PC-3 (cell line): ENCODE results near the gene CEPT1.

Source experiments
- CTCF ChIP-seq: fragments of 300-600 bp; sonication (generic); conservative IDR thresholded peaks from 2 replicates; pipeline ENCODE4 v1.5.1; 2017; ENCODE audit warnings: antibody characterized with exemption, low read depth, mild to moderate bottlenecking, low read length
- EZH2 ChIP-seq: fragments of 300-600 bp; sonication (generic); IDR thresholded peaks from one replicate; pipeline ENCODE4 v1.6.1; 2017; ENCODE audit warnings: antibody characterized with exemption, mild to moderate bottlenecking, low read length; ENCODE audit not compliant: unreplicated experiment
- EZH2phosphoT487 ChIP-seq: fragments of 300-600 bp; sonication (generic); IDR thresholded peaks from 2 replicates; pipeline ENCODE4 v1.6.1; 2018; ENCODE audit warnings: mild to moderate bottlenecking, antibody characterized with exemption, low read length, borderline replicate concordance

- TF ChIP-seq CTCF (no peak), EZH2phosphoT487 (no peak), EZH2 (no peak)
These were observed 77.3 kb downstream of the CEPT1 start for GRCh38 chr1:111217183-111217910.
